Ovary (tissue), 3 donors: ENCODE results near the gene TMEM213.

Source experiments
- CTCF ChIP-seq, 3 donors: fragments of 450-650 bp in 2 of 3; fragments of 200-600 bp in 1 of 3; IDR thresholded peaks; one replicate each; pipeline versions ENCODE4 v1.5.1 to v1.8.0; 2016 to 2022; ENCODE audit warnings: antibody characterized with exemption in 3 of 3, mild to moderate bottlenecking in 1 of 3
- EP300 ChIP-seq: sonication (generic); formaldehyde crosslinking; IDR thresholded peaks from one replicate; pipeline ENCODE4 v1.6.1; 2017; ENCODE audit warnings: antibody characterized with exemption
- POLR2A ChIP-seq: fragments of 450-650 bp; IDR thresholded peaks from one replicate; pipeline ENCODE4 v1.6.1; 2017; ENCODE audit warnings: antibody characterized with exemption, mild to moderate bottlenecking, moderate library complexity
- donor health status: DM: no; HTN: no; CAD: no.

- TF ChIP-seq POLR2A (no peak), CTCF (IDR thresholded peaks at IDR 0.05) (no peak), EP300 (no peak)
Measured at GRCh38 chr7:138770904-138771303, 26.9 kb upstream of the TMEM213 start.
